ENCODE data around the gene HNRNPF.

- TF ChIP-seq CTCF (conservative IDR thresholded peaks at IDR 0.05 in 1 of 2, IDR thresholded peaks at IDR 0.05 in 1 of 2; ENCODE audit: extremely low read depth in 1 of 2, insufficient read depth in 1 of 2, low read depth in 1 of 2, low read length in 2 of 2) (no peak), EZH2 (IDR thresholded peaks at IDR 0.05; ENCODE audit: borderline replicate concordance, low read length) (no peak)
These were observed 16.2 kb downstream of the HNRNPF start for GRCh38 chr10:43392748-43393147.
